GM19023 (cell line): ENCODE measurements around the gene TOR3A.

Experiments
- ATAC-seq: cut with Tn5 transposase; IDR thresholded peaks from one replicate; pipeline ENCODE4 v1.9.1; 2021; ENCODE audit warnings: mild to moderate bottlenecking, moderate library complexity; ENCODE audit not compliant: unreplicated experiment

The TOR3A gene

DNA sequence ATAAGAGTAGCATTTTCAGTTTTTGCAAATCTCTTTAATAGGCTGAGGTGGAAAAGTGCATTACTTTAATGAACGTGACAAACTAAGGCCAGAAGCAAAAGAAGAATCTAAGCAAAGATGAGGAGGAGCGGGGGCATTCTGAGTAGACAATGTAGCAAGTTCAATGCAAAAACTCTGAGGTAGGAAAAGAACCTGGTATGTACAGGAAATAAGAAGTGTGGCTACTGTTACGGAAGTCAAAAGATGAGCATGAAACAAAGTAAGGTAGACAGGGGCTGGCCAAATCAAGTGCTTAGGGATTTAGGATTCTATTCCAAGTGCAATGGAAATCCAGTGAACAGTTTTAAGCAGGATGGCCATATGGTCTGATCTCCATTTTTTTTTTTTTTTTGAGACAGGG lies 63.7 kb downstream of the TOR3A start:
- no peak for ATAC-seq
